SU-DHL-6 (cell line): ENCODE data around the gene SYNM.

Source experiments
- H2AFZ ChIP-seq: fragments of 200-600 bp; sonication (generic); 2 replicates; pipeline ENCODE4 v1.6.1; 2014; ENCODE audit warnings: low read depth, mild to moderate bottlenecking, moderate library complexity, mixed read lengths, antibody characterized with exemption, low read length; ENCODE audit not compliant: severe bottlenecking
- H3F3A ChIP-seq: fragments of 200-600 bp; shearing (Covaris generic); 2 replicates; pipeline ENCODE4 v1.6.0; 2016; ENCODE audit warnings: antibody characterized with exemption, mild to moderate bottlenecking; ENCODE audit not compliant: insufficient read depth
- H3K27ac ChIP-seq: fragments of 200-600 bp; sonication (generic); 2 replicates; pipeline ENCODE4 v1.5.1; 2016; ENCODE audit warnings: low read depth, mild to moderate bottlenecking, low read length, moderate library complexity, mixed read lengths
- H3K27me3 ChIP-seq: fragments of 200-600 bp; sonication (generic), shearing (Covaris generic); 2 replicates; pipeline ENCODE4 v1.6.0; 2014; ENCODE audit warnings: mild to moderate bottlenecking, low read length
- H3K36me3 ChIP-seq: fragments of 200-600 bp; sonication (generic); 2 replicates; pipeline ENCODE4 v1.6.1; 2014; ENCODE audit warnings: mild to moderate bottlenecking, low read length, mixed read lengths
- H3K4me2 ChIP-seq: fragments of 300-600, 200-600 bp; shearing (Covaris generic), sonication (generic); 2 replicates; pipeline ENCODE4 v1.6.0; 2014; ENCODE audit warnings: low read length, low read depth, mild to moderate bottlenecking; ENCODE audit not compliant: poor library complexity, severe bottlenecking
- H3K4me3 ChIP-seq: fragments of 200-600 bp; sonication (generic); 2 replicates; pipeline ENCODE4 v1.5.1; 2014; ENCODE audit warnings: antibody characterized with exemption, low read length, mild to moderate bottlenecking, mixed read lengths; ENCODE audit not compliant: insufficient read depth, poor library complexity, severe bottlenecking
- H3K79me2 ChIP-seq: fragments of 200-600 bp; sonication (generic); 2 replicates; pipeline ENCODE4 v1.6.1; 2014; ENCODE audit warnings: mild to moderate bottlenecking, low read length, moderate library complexity; ENCODE audit not compliant: insufficient read depth
- H3K9ac ChIP-seq: fragments of 200-600 bp; sonication (generic); 2 replicates; pipeline ENCODE4 v1.7.0; 2014; ENCODE audit warnings: mild to moderate bottlenecking, low read length
- H3K9me2 ChIP-seq: fragments of 200-600 bp; sonication (generic); replicated peaks from 2 replicates; pipeline ENCODE4 v1.6.1; 2014; ENCODE audit warnings: low read length; ENCODE audit not compliant: insufficient read depth
- H3K9me3 ChIP-seq: fragments of 200-600 bp; sonication (generic); 2 replicates; pipeline ENCODE4 v1.6.1; 2014; ENCODE audit warnings: low read length, mixed read lengths; ENCODE audit not compliant: insufficient read depth
- H4K20me1 ChIP-seq: fragments of 200-600 bp; sonication (generic); 2 replicates; pipeline ENCODE4 v1.6.1; 2014; ENCODE audit warnings: low read depth, mild to moderate bottlenecking, antibody characterized with exemption, low read length, moderate library complexity, mixed read lengths
- EZH2phosphoT487 ChIP-seq: fragments of 200-600 bp; sonication (generic), shearing (Covaris generic); conservative IDR thresholded peaks from 2 replicates; pipeline ENCODE4 v1.6.1; 2018; ENCODE audit warnings: mild to moderate bottlenecking, antibody characterized with exemption, low read length, moderate library complexity, mixed read lengths
- TF ChIP-seq, protein P1 (sequence below): fragments of 200-600 bp; sonication (generic); IDR thresholded peaks from one replicate; pipeline ENCODE4 v1.5.1; 2017; ENCODE audit warnings: antibody characterized with exemption, mild to moderate bottlenecking, low read length, moderate library complexity; ENCODE audit not compliant: insufficient read depth, poor library complexity, severe bottlenecking

Gene SYNM

DNA sequence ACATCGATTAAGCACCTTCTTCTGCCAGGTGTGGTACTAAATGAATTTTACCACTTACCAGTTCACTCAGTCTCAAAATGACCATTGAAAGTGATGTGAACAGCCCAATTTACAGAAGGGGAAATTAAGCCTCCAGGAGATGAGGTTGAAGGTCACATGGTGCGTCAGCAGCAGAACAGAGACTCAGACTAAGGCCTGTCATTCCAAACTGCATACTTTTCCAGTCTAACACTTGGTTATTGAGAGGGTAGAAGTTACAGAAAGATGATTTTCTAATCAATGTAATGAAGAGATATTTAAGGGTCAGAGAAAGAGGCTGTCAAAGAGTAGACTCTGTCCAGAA, 76.1 kb downstream of the SYNM start:
- H3F3A ChIP-seq, result no peaks in the 10 kb centered on the region
- no peaks in the 10 kb centered on the region for H3K9me2 ChIP-seq
- no peak overlapping the region for H3K9ac ChIP-seq
- TF ChIP-seq EZH2phosphoT487, result no peak
- TF ChIP-seq, protein P1, sequence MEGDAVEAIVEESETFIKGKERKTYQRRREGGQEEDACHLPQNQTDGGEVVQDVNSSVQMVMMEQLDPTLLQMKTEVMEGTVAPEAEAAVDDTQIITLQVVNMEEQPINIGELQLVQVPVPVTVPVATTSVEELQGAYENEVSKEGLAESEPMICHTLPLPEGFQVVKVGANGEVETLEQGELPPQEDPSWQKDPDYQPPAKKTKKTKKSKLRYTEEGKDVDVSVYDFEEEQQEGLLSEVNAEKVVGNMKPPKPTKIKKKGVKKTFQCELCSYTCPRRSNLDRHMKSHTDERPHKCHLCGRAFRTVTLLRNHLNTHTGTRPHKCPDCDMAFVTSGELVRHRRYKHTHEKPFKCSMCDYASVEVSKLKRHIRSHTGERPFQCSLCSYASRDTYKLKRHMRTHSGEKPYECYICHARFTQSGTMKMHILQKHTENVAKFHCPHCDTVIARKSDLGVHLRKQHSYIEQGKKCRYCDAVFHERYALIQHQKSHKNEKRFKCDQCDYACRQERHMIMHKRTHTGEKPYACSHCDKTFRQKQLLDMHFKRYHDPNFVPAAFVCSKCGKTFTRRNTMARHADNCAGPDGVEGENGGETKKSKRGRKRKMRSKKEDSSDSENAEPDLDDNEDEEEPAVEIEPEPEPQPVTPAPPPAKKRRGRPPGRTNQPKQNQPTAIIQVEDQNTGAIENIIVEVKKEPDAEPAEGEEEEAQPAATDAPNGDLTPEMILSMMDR, result no peak
- H3K4me2 ChIP-seq, result no peak overlapping the region
- H3K79me2 ChIP-seq, result no peaks in the 10 kb centered on the region
- no peak overlapping the region for H2AFZ ChIP-seq
- H4K20me1 ChIP-seq, result no peaks in the 10 kb centered on the region
- H3K4me3 ChIP-seq, result no peak overlapping the region
- H3K27me3 ChIP-seq, result no peaks in the 10 kb centered on the region
- no peaks in the 10 kb centered on the region for H3K9me3 ChIP-seq
- no peaks in the 10 kb centered on the region; the same call in 1 of the 2 replicates for H3K36me3 ChIP-seq
- no peak overlapping the region for H3K27ac ChIP-seq

DNA sequence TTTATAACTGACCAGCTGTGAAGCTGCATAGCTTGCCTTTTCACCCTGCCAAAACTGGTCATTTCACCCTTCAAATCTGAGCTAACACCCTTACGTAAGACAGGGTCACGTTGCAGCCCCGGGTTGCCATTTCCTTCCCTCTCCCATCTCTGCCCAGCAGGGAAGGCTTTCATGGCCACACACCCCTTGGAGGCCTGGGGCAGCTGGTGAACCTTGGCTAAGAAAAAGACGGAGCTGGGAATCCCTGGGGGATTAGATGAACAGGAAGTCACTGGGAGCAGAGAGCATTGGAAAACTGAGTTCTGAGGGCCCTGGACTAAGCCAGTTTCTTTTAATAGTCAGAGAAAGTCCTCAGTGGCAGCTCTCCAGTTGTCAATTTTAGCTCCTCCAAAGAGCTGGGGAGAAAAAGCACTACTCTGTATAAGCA, 76.7 kb downstream of the SYNM start:
- H3K4me2 ChIP-seq, result no peak overlapping the region
- no peaks in the 10 kb centered on the region; the same call in 1 of the 2 replicates for H3K36me3 ChIP-seq
- no peaks in the 10 kb centered on the region for H3K27me3 ChIP-seq
- no peaks in the 10 kb centered on the region for H3K79me2 ChIP-seq
- no peaks in the 10 kb centered on the region for H3K9me2 ChIP-seq
- no peak overlapping the region for H3K27ac ChIP-seq
- H3K4me3 ChIP-seq, result no peak overlapping the region
- H2AFZ ChIP-seq, result no peak overlapping the region
- no peak overlapping the region for H3K9ac ChIP-seq
- no peaks in the 10 kb centered on the region for H3K9me3 ChIP-seq
- no peaks in the 10 kb centered on the region for H3F3A ChIP-seq
- no peak for TF ChIP-seq EZH2phosphoT487
- H4K20me1 ChIP-seq, result no peaks in the 10 kb centered on the region

DNA sequence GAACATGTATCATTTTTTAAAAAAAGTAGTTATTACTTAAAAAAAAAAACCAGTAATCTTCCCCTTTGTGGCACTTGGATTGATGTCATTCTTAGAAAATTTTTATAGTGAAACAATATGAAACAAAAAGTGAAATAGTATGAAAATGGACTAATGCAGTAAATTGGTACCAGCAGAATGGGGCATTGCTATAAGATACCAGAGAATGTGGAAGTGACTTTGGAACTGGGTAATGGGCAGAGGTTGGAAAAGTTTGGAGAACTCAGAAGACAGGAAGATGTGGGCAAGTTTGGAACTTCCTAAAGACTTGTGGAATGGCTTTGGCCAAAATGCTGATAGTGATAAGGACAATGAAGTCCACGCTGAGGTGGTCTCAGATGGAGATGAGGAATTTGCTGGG, 77.9 kb downstream of the SYNM start:
- Histone ChIP-seq H3K4me3 (no peak overlapping the region), H3K27ac (no peak overlapping the region), H3F3A (no peaks in the 10 kb centered on the region), H3K4me2 (no peak overlapping the region), H3K9me2 (no peaks in the 10 kb centered on the region), H3K36me3 (no peaks in the 10 kb centered on the region; the same call in 1 of the 2 replicates), H3K9ac (no peak overlapping the region), H4K20me1 (no peaks in the 10 kb centered on the region), H3K9me3 (no peaks in the 10 kb centered on the region), H3K79me2 (no peaks in the 10 kb centered on the region), H2AFZ (no peak overlapping the region), H3K27me3 (no peaks in the 10 kb centered on the region)
- no peak for TF ChIP-seq EZH2phosphoT487
- TF ChIP-seq, protein P1, result no peak
